Pancreas (tissue), 10 donors: ENCODE data around the gene SERINC5. TPM values are rescaled to one million over a fixed set of nuclear protein-coding genes. Genes with fewer than 3 reads are reported as not detected.

Experiments
- ATAC-seq, 4 donors: fragments of 200-7000 bp; cut with Tn5 transposase; one replicate each; pipeline versions ENCODE4 v1.8.0 to v1.9.1; 2020; ENCODE audit warnings: mild to moderate bottlenecking in 4 of 4, moderate library complexity in 4 of 4
- DNase-seq, 6 donors: peaks; one replicate each; pipeline ENCODE4 v3.0.0-alpha.2; 2020
- FAIRE-seq: peaks from 2 replicates; lab custom pipeline; 2012; peaks lifted over from hg19 to GRCh38; lab: Jason Lieb, UNC
- H3K27ac ChIP-seq, 4 donors: fragments of 200-600 bp; sonication (generic); 1 replicate in 3 of 4; 2 replicates in 1 of 4; pipeline versions ENCODE4 v1.5.0 to v1.8.0; 2020
- H3K27me3 ChIP-seq, 4 donors: fragments of 200-600 bp; one replicate each; pipeline ENCODE4 v1.8.0; 2021
- H3K36me3 ChIP-seq, 3 donors: fragments of 200-600 bp; sonication (generic) in 1 of 3; one replicate each; pipeline versions ENCODE4 v1.5.0 to v1.8.0; 2020 to 2021
- H3K4me1 ChIP-seq, 3 donors: fragments of 200-600 bp; one replicate each; pipeline ENCODE4 v1.8.0; 2021
- H3K4me3 ChIP-seq, 4 donors: fragments of 200-600 bp; sonication (generic) in 2 of 4; one replicate each; pipeline versions ENCODE4 v1.5.0 to v1.8.0; 2020 to 2021
- H3K9me3 ChIP-seq, 4 donors: fragments of 200-600 bp; one replicate each; pipeline ENCODE4 v1.8.0; 2021
- WGBS, 2 donors: extraction: QIAGEN DNeasy Blood & Tissue Kit; methylation state at CpG; one replicate each; pipeline ENCODE4 v1.1.7; 2013; 5-methylcytosine and 5-hydroxymethylcytosine counted together
- intact Hi-C, 3 donors: fragments of 100-400 bp; cut with DNase I; formaldehyde crosslinking; loops; one replicate each; pipeline versions ENCODE4 v1.11.1 to v1.14.2; 2022
- polyA plus RNA-seq, 2 donors: library from polyadenylated mRNA; stranded (reverse); fragments of 200-250 nt; gene quantifications; one replicate each; pipeline ENCODE4 v1.2.3, GENCODE V29; 2013
- total RNA-seq, 6 donors: library from RNA; stranded (reverse); fragmentation: NEBNext Ultra II Directional in 4 of 6; extraction: Animal tissue kit (Norgen Biotek cat#: 25700) in 4 of 6; gene quantifications; one replicate each; pipeline versions ENCODE4 v1.2.1 to v1.2.4, GENCODE V29; 2021 to 2023
- TF ChIP-seq, protein P1 (sequence below), 4 donors: fragments of 200-600 bp; sonication (generic) in 3 of 4; IDR thresholded peaks; one replicate each; pipeline versions ENCODE4 v1.5.0 to v1.8.0; 2021; ENCODE audit warnings: antibody characterized with exemption in 4 of 4
- donor health status: healthy with polysubstance abuse.
- donor health status: DM: no; HTN: no; CAD: no; lungs with moderate emphysema.
- donor health status: DM: no; HTN: no; CAD: no.
- donor health status: control.
- donor health status: control.
- donor health status: Bipolar disorder and iron deficiency.
- donor health status: DM: yes; HTN: yes; CAD: no.
- donor health status: DM: no; HTN: no; CAD: no.
- donor health status: DM: no; HTN: no; CAD: no.
- donor health status: DM: yes; HTN: yes; CAD: no.

Gene SERINC5
- total and polyA plus RNA-seq, 8 donors, result 3.7 to 43.2 (median 14.8) TPM

DNA sequence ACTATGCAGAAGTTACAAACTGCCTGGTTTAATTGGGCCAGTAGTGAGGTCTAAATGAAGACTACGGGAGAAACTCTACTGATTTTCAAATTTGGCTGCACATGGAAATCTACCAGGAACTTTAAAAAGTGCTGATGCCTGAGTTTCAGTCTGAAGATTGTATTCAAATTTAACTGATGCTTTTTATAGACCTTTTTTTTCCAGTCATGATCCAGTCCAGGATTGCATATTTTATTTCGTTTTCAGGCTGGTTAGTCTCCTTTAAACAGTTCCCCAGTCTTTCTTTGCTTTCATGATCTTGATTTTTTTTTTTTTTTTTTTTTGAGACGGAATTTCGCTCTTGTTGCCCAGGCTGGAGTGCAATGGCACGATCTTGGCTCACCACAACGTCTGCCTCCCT lies 40.3 kb upstream of the SERINC5 start:
- FAIRE-seq (no peak), ATAC-seq (no peak), DNase-seq (no peak)
- TF ChIP-seq, protein P1, sequence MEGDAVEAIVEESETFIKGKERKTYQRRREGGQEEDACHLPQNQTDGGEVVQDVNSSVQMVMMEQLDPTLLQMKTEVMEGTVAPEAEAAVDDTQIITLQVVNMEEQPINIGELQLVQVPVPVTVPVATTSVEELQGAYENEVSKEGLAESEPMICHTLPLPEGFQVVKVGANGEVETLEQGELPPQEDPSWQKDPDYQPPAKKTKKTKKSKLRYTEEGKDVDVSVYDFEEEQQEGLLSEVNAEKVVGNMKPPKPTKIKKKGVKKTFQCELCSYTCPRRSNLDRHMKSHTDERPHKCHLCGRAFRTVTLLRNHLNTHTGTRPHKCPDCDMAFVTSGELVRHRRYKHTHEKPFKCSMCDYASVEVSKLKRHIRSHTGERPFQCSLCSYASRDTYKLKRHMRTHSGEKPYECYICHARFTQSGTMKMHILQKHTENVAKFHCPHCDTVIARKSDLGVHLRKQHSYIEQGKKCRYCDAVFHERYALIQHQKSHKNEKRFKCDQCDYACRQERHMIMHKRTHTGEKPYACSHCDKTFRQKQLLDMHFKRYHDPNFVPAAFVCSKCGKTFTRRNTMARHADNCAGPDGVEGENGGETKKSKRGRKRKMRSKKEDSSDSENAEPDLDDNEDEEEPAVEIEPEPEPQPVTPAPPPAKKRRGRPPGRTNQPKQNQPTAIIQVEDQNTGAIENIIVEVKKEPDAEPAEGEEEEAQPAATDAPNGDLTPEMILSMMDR (IDR thresholded peaks at IDR 0.05), result no peak
- Histone ChIP-seq H3K36me3 (no peaks in the 10 kb centered on the region), H3K9me3 (no peaks in the 10 kb centered on the region), H3K4me3 (no peak overlapping the region), H3K4me1 (no peaks in the 10 kb centered on the region), H3K27ac (no peak overlapping the region), H3K27me3 (no peaks in the 10 kb centered on the region)
- WGBS, 2 donors, result 68 to 73% methylated on average over 6 of the region's 6 CpGs
- intact Hi-C loops, result no loop called here

DNA sequence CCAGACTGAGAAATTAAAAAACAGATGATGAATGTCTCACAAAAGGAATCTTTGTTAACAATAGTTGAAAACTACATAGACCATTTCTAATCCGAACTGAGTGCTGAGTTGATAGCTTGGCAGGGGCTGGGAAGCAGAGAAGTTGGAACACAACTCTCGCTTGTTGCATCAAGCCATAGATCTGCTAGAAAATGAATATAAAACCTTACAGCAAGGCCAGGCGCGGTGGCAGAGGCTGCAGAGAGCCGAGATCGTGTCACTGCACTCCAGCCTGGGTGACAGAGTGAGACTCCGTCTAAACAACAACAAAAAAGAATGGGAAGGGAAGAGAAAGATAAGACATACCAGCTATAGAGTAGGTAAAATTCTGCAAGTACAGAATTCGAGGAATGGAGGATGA lies 35.9 kb upstream of the SERINC5 start:
- FAIRE-seq, result no peak
- WGBS, 2 donors, result 81 to 87% methylated on average over 8 of the region's 8 CpGs

DNA sequence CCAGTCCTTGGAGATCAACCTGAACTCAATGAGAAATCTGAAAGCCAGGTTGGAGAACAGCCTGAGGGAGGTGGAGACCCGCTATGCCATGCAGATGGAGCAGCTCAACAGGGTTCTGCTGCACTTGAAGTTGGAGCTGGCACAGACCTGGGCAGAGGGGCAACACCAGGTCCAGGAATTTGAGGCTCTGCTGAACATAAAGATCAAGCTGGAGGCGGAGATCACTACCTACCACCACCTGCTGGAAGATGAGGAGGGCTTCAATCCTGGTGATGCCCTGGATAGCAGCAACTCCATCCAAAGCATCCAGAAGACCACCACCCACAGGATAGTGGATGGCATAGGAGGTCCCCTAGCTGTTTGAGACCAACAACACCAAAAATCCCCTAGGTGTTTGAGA lies 33.5 kb upstream of the SERINC5 start:
- TF ChIP-seq, protein P1 (IDR thresholded peaks at IDR 0.05), result no peak
- no peak for ATAC-seq
- Histone ChIP-seq H3K36me3 (no peaks in the 10 kb centered on the region), H3K27ac (no peak overlapping the region), H3K4me3 (no peak overlapping the region), H3K9me3 (no peaks in the 10 kb centered on the region), H3K27me3 (no peaks in the 10 kb centered on the region), H3K4me1 (no peaks in the 10 kb centered on the region)
- WGBS, 2 donors, result 93% methylated on average over 2 of the region's 2 CpGs
- no peak for FAIRE-seq
- intact Hi-C loops, result no loop called here
- no peak for DNase-seq

More for the DNA sequence above, 35.9 kb upstream of the SERINC5 start:
- Histone ChIP-seq H3K27me3 (no peaks in the 10 kb centered on the region), H3K36me3 (no peaks in the 10 kb centered on the region), H3K27ac (no peak overlapping the region), H3K4me1 (no peaks in the 10 kb centered on the region), H3K4me3 (no peak overlapping the region), H3K9me3 (no peaks in the 10 kb centered on the region)
- no peak for DNase-seq
- no peak for ATAC-seq
- intact Hi-C loops, result no loop called here
- TF ChIP-seq, protein P1 (IDR thresholded peaks at IDR 0.05), result no peak

DNA sequence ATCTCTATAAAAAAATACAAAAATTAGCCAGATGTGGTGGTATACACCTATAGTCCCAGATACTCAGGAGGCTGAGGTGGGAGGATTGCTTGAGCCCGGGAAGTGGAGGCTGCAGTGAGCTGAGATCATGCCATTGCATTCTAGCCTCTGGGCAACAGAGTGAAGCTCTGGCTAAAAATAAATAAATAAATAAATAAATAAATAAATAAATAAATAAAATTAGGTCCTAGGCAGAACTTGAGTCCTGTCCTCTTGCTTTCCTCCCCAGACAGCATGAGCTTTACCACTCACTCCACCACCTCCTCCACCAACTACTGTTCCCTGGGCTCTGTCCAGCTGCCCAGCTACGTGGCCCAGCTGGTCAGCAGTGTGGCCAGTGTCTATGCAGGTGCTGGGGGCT lies 32.3 kb upstream of the SERINC5 start:
- FAIRE-seq (no peak), ATAC-seq (no peak), DNase-seq (no peak)
- TF ChIP-seq, protein P1 (IDR thresholded peaks at IDR 0.05), result no peak
- WGBS, 2 donors, result 87 to 93% methylated on average over 2 of the region's 2 CpGs
- H3K4me1 ChIP-seq, result no peaks in the 10 kb centered on the region
- no peaks in the 10 kb centered on the region for H3K9me3 ChIP-seq
- H3K27me3 ChIP-seq, result no peaks in the 10 kb centered on the region
- no peaks in the 10 kb centered on the region for H3K36me3 ChIP-seq
- no peak overlapping the region for H3K4me3 ChIP-seq
- no peak overlapping the region for H3K27ac ChIP-seq
- intact Hi-C loops, result no loop called here

DNA sequence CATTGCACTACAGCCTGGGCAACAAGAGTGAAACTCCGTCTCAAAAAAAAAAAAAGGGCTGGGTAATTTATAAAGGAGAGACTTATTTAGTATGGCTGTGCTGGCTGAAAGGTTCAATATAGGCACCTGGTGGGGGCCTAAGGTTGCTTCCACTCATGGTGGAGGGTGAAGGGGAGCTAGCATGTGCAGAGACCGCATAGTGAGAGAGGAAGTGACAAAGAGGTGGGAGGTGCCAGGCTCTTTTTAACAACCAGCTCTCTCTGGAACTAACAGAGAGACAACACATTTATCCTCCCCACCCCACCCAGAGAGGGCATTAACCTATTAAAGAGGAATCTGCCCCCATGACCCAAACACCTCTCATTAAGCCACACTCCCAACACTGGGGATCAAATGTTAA lies 28.9 kb upstream of the SERINC5 start:
- intact Hi-C loops, result no loop called here
- H3K27ac ChIP-seq, result no peak overlapping the region
- ATAC-seq, result no peak
- WGBS, 2 donors, result 80 to 95% methylated on average over 2 of the region's 2 CpGs
- no peaks in the 10 kb centered on the region for H3K9me3 ChIP-seq
- no peaks in the 10 kb centered on the region for H3K27me3 ChIP-seq
- TF ChIP-seq, protein P1 (IDR thresholded peaks at IDR 0.05), result no peak
- no peak for FAIRE-seq
- DNase-seq, result no peak
- no peaks in the 10 kb centered on the region for H3K4me1 ChIP-seq
- H3K36me3 ChIP-seq, result no peaks in the 10 kb centered on the region
- H3K4me3 ChIP-seq, result no peak overlapping the region
